Retinal pigment epithelial cell (primary cell): ENCODE measurements around the gene CPSF4L.
"Not testable (repeated sequence)": the region's sequence is repeated elsewhere in the genome, so short reads cannot be mapped to it uniquely, and the experiment has no call there.

Source experiments
- DNase-seq: peaks from one replicate; pipeline ENCODE4 v3.0.0-alpha.2; 2010; ENCODE audit warnings: low read depth
- H3K4me3 ChIP-seq: 2 replicates; pipeline ENCODE4 v1.5.1; 2011; ENCODE audit warnings: mild to moderate bottlenecking, low read length, control low read depth, moderate library complexity
- TF ChIP-seq, protein P1 (sequence below): conservative IDR thresholded peaks from 2 replicates; pipeline ENCODE4 v1.5.1; 2011; ENCODE audit warnings: low read depth, low read length, control low read depth, inconsistent platforms

Gene CPSF4L

DNA sequence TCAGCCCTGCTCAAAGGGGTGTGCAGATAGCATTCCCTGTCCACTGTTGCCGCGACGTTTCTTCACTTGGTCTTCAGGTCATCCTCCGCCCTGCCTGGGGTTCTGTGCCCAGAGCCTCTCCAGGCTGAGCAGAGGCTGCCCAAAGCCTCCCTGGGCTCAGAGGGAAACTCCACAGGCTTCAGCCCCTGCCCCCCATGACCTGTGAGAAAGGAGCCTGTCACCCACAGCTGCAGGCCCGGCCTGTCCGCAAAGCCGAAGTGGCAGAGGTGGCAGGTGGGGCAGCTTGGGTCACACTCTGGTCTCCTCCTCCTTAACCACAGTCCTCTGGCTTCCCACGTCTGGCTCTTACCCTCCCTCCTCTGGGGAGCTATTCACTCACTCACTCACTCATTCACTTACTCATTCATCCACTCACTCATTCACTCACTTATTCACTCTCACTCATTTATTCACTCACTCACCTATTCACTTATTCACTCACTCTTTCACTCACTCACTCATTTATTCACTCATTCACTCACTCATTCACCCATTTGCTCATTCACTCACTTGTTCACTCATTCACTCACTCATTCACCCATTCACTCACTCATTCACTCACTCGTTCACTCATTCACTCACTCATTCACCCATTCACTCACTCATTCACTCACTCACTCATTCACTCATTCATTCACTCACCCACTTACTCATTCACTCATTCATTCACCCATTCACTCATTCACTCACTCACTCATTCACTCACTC lies 7.1 kb upstream of the CPSF4L start:
- no peak overlapping the region for H3K4me3 ChIP-seq
- DNase-seq, result no peak
- TF ChIP-seq, protein P1, sequence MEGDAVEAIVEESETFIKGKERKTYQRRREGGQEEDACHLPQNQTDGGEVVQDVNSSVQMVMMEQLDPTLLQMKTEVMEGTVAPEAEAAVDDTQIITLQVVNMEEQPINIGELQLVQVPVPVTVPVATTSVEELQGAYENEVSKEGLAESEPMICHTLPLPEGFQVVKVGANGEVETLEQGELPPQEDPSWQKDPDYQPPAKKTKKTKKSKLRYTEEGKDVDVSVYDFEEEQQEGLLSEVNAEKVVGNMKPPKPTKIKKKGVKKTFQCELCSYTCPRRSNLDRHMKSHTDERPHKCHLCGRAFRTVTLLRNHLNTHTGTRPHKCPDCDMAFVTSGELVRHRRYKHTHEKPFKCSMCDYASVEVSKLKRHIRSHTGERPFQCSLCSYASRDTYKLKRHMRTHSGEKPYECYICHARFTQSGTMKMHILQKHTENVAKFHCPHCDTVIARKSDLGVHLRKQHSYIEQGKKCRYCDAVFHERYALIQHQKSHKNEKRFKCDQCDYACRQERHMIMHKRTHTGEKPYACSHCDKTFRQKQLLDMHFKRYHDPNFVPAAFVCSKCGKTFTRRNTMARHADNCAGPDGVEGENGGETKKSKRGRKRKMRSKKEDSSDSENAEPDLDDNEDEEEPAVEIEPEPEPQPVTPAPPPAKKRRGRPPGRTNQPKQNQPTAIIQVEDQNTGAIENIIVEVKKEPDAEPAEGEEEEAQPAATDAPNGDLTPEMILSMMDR, result no peak

DNA sequence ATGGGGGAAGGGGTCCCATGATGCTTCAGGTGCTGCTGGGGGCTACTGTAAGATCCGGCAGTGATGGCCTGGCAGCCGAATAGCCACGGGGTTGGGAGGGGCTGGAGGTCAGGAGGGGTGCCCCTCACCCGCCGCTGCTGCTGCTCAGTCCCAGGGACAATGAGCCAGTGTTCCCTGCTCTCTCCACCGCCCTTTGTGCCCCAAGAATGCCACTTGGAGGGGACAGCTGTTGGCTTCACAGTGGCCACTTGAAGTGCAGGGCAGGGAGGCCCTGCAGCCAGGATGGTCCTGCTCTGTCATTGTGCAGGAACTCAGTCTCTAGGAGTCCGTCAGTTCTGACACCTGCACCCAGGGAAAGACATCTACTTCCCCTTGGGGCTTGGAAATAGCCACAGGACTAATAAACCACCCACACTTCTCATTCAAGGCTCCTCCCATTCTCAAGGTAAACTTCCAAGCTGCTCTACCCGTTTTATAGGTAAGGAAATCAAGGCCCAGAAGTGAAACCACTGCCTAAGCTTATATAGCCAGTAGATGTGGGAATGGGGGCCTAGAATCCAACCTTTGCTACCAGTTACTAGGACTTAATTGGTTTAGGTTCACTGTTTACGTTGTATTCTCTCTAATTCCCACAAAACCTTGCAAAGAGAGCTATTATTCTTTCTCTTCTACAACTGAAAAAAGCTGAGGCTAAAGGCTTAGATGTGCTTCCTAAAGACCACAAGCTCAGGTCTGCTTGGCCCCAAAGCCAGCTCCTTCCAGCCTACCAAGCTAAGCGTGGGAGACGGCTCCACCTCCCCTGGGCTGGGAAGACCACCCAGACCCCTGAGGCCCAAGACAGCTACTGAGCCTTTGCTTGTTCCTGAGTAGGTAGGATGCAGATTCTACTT lies 6.2 kb upstream of the CPSF4L start:
- TF ChIP-seq, protein P1, result no peak
- DNase-seq, result no peak
- no peak overlapping the region for H3K4me3 ChIP-seq

DNA sequence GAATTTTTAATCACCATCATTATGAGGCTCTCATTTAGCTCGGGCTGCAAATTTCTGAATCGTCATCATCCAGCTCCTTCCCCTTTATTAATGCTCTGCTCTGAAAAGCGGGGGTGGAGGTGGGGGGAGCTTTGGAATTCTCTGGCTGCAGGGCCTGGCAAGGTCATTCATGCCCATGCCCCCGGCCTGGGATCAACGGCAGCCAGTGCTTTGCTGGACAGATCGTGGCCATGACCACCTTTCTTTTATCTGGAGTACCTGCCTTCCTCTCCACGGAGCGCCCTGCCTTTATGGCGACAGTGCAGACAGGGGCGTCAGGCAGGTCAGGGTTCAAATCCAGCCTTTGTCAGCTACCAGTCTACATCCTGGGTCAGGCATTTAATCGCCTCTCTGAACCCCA lies 5.1 kb upstream of the CPSF4L start:
- H3K4me3 ChIP-seq, result no peak overlapping the region
- TF ChIP-seq, protein P1, result no peak
- DNase-seq, result no peak

DNA sequence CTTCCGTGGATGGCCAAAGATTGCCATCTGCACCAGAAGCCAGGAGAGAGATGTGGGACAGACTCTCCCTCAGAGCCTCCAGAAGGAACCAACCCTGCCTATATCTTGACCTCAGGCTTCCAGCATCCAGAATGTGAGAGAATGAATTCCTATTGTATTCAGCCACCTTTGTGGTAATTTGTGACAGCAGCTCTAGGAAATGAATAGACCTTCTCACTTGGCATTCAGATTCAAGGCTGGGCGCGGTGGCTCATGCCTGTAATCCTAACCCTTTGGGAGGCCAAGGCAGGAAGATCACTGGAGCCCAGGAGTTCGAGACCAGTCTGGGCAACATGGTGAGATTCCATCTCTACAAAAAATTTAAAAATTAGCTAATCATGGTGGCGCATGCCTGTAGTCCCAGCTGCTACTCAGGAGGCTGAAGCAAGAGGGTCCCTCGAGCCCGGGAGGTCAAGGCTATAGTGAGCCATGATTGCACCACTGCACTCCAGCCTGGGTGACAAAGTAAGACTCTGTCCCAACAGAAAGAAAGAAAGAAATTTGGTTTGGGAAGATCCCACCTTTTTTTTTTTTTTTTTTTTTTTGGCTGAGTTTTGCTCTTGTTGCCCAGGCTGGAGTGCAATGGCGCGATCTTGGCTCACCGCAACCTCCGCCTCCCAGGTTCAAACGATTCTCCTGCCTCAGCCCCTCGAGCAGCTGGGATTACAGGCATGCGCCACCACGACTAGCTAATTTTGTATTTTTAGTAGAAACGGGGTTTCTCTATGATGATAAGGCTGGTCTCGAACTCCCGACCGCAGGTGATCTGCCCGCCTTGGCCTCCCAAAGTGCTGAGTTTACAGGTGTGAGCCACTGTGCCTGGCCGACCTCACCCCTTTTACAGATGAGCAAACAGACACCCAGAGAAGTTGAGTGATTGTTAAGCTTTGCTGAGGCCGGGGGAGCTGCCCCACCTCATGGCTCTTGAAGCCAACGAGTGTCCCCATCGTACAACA lies 4.3 kb upstream of the CPSF4L start:
- DNase-seq, result no peak
- no peak overlapping the region for H3K4me3 ChIP-seq
- TF ChIP-seq, protein P1, result no peak

DNA sequence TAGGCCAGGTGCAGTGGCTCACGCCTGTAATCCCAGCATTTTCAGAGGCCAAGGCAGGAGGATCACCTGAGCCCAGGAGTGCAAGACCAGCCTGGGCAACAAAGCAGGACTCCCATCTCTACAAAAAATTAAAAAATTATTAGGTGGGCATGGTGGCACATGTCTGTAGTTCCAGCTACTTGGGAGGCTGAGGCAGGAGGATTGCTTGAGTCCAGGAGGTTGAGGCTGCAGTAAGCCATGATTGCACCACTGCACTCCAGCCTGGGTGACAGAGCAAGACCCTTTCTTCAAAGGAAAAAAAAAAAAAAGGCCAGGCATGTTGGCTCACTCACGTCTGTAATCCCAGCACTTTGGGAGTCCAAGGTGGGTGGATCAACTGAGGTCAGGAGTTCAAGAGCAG lies 2.8 kb upstream of the CPSF4L start:
- H3K4me3 ChIP-seq, DNase-seq: not testable (repeated sequence)

DNA sequence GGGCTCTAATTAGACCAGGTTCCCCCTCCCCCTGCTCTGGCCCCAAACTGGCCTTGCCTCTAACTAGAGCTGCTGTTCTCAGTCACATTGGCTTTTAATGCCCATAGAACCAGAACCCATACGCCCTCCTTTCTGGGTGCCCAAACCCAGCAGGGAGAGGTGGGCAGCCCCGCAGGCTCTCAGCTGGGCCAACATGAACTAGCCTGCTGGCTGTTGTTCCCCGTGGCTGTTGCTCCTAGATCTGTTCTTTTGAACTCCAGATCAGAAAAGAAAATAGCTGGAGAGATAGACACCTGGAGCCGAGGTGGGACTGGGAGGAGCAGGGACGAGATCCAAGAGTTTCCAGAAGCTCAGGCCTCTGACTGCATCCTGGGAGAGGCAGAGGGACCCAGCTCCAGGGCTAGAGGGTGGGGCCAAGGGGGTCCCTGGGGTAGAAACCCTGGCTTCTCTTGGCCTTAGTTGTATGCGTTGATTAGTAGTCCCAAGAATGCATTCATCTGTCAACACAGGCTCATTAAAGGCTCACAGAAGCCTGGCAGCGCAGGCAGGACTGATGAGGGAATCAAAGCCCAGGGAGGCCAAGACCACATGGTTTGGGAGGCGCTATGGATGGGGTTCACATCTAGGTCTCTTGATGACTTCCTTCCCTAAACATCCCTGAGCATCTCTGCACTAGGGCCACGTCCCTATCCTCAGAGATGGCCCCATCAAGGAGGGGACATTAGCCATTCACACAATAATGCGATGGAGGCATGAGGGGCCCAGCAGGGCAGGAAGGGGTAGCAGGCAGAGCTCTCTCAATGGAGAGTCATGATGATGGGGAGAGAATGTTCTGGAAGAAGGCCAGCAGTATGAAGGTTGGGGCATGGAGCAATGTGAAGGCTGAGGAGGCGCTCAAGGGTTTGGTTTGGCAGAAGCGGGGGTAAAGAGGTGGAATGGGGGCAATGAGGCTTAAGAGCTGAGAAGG lies 1.3 kb upstream of the CPSF4L start:
- no peak for DNase-seq
- TF ChIP-seq, protein P1, result no peak
- H3K4me3 ChIP-seq, result no peak overlapping the region
